ENCODE data around the gene GART. TPM values are rescaled to one million over a fixed set of nuclear protein-coding genes. Genes with fewer than 3 reads are reported as not detected.

GART gene
- total and polyA plus RNA-seq, 2 of the 8 experiments (the other 6 are each of a cell fraction or from before 2014, with no cell fraction given) = 23.1 to 231 TPM

DNA sequence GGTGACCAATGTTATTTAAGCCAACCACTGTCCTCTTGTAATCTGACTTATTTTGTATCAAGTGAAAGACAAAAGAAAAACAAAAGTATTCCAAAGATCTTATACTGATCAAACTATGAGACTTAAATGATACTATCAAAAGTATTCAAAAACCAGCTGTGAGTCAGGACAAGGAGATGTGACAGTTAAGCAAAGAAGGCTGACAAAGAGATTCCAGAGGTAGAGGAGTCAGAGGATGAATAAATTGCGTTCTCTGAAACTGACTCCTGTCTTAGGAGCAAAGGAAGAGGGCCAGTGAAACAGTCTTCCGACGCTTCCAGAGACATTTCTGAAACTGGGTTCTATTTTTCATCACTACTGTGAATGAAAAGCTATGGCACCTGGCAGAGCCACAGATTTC lies 83.1 kb downstream of the GART start:
- Histone ChIP-seq H2BK12ac (ENCODE audit: low read depth, low read length) (no peak overlapping the region), H3K27me3 (replicated peaks in 1 of 4; ENCODE audit: control insufficient read depth in 3 of 4, extremely low read depth in 1 of 4, insufficient read depth in 3 of 4, low read length in 3 of 4) (no peaks in the 10 kb centered on the region), H3K79me2 (ENCODE audit: control insufficient read depth in 1 of 2, insufficient read depth in 2 of 2, low read length in 2 of 2) (no peaks in the 10 kb centered on the region), H3K4me2 (ENCODE audit: insufficient read depth in 1 of 2, low read depth in 2 of 2, low read length in 2 of 2) (no peak overlapping the region), H4K91ac (replicated peaks; ENCODE audit: insufficient read length, low read length) (no peak overlapping the region), H2BK20ac (ENCODE audit: low read length) (no peak overlapping the region), H3K14ac (ENCODE audit: insufficient read length) (no peak overlapping the region), H3K4me1 (replicated peaks in 1 of 4; ENCODE audit: control insufficient read depth in 3 of 4, insufficient read depth in 4 of 4, low read length in 3 of 4) (no peaks in the 10 kb centered on the region), H3K9me3 (ENCODE audit: insufficient read depth in 2 of 2, low read depth in 1 of 2, low read length in 1 of 2) (no peaks in the 10 kb centered on the region), H3K56ac (replicated peaks; ENCODE audit: insufficient read length, low read depth, low read length) (no peak overlapping the region), H3K79me1 (ENCODE audit: low read depth, low read length) (no peaks in the 10 kb centered on the region), H3K9ac (replicated peaks in 1 of 4; ENCODE audit: extremely low read depth in 1 of 4, low read depth in 3 of 4, low read length in 3 of 4) (no peak overlapping the region), H3K23ac (ENCODE audit: insufficient read length) (no peak overlapping the region), H3K23me2 (ENCODE audit: low read depth, low read length) (no peaks in the 10 kb centered on the region), H4K8ac (ENCODE audit: extremely low read depth, insufficient read depth, low read length) (no peak overlapping the region), H2BK5ac (ENCODE audit: low read depth, low read length) (no peak overlapping the region), H3K18ac (ENCODE audit: extremely low read depth, low read length) (no peak overlapping the region), H3K4me3 (ENCODE audit: extremely low read depth in 1 of 4, insufficient read depth in 2 of 4, low read depth in 3 of 4, low read length in 4 of 4) (no peak overlapping the region), H3K36me3 (ENCODE audit: control insufficient read depth in 2 of 4, insufficient read depth in 4 of 4, low read length in 3 of 4) (peaks cover 0 to 4% (median under 1%) of the 10 kb centered on the region in 4 experiments; a peak in 3 of 8 replicates), H2AFZ (ENCODE audit: low read length) (no peak overlapping the region), H2AK5ac (ENCODE audit: low read depth, low read length) (no peak overlapping the region), H3K4ac (replicated peaks; ENCODE audit: insufficient read length, low read depth, low read length) (no peak overlapping the region), H2BK120ac (replicated peaks; ENCODE audit: low read depth, low read length) (no peak overlapping the region), H4K5ac (ENCODE audit: insufficient read length, low read depth, low read length) (no peak overlapping the region), H4K20me1 (replicated peaks in 1 of 2; ENCODE audit: control insufficient read depth in 1 of 2, insufficient read depth in 2 of 2, low read length in 2 of 2) (no peaks in the 10 kb centered on the region), H2BK15ac (ENCODE audit: low read length) (no peak overlapping the region), H3K27ac (ENCODE audit: low read depth, low read length) (no peak overlapping the region)
- DNase-seq (ENCODE audit: low read depth in 1 of 2, low spot score in 2 of 2) = no peak
- CTCF ChIA-PET (ENCODE audit: partially characterized antibody) = interaction anchor here (1.2 to 1.6 kb wide), 3 partner anchors 12 to 110 kb away, joined by 3 to 4 read pairs (median 3); no protein-coding TSS in a partner anchor
- no peak for FAIRE-seq
- TF ChIP-seq POLR2AphosphoS5 (IDR thresholded peaks at IDR 0.05; ENCODE audit: low read depth, low read length) (no peak), PHF8 (conservative IDR thresholded peaks at IDR 0.05; ENCODE audit: low read depth, low read length) (no peak), TEAD4 (IDR thresholded peaks at IDR 0.05; ENCODE audit: low read depth, low read length) (no peak), BRCA1 (IDR thresholded peaks at IDR 0.05; ENCODE audit: low read depth, low read length) (no peak)
- TF ChIP-seq, protein P1, sequence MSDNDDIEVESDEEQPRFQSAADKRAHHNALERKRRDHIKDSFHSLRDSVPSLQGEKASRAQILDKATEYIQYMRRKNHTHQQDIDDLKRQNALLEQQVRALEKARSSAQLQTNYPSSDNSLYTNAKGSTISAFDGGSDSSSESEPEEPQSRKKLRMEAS (IDR thresholded peaks at IDR 0.05) = no peak
- POLR2A ChIA-PET (ENCODE audit: partially characterized antibody) = no interaction called here
- WGBS, 2 experiments (ENCODE audit: extremely low coverage in 1 of 2, insufficient coverage in 1 of 2, insufficient read length in 1 of 2, insufficient replicate concordance in 2 of 2, low coverage in 1 of 2, low lambda C conversion rate in 2 of 2, missing lambda C conversion rate in 1 of 2) = 93% methylated on average over 3 of the region's 3 CpGs; no CpG with 5 or more reads in 1 of the 2 experiments
